GM10266 (cell line): ENCODE measurements around the gene NFIB.

ENCODE experiments used
- DNase-seq: peaks from one replicate; pipeline ENCODE4 v3.0.0; 2012; ENCODE audit errors: extremely low spot score
- TF ChIP-seq, protein P1 (sequence below): IDR thresholded peaks from 2 replicates; pipeline ENCODE4 v1.5.1; 2012; ENCODE audit warnings: mild to moderate bottlenecking, low read depth; ENCODE audit not compliant: control insufficient read depth, insufficient read depth; ENCODE audit errors: missing control alignments

NFIB gene

DNA sequence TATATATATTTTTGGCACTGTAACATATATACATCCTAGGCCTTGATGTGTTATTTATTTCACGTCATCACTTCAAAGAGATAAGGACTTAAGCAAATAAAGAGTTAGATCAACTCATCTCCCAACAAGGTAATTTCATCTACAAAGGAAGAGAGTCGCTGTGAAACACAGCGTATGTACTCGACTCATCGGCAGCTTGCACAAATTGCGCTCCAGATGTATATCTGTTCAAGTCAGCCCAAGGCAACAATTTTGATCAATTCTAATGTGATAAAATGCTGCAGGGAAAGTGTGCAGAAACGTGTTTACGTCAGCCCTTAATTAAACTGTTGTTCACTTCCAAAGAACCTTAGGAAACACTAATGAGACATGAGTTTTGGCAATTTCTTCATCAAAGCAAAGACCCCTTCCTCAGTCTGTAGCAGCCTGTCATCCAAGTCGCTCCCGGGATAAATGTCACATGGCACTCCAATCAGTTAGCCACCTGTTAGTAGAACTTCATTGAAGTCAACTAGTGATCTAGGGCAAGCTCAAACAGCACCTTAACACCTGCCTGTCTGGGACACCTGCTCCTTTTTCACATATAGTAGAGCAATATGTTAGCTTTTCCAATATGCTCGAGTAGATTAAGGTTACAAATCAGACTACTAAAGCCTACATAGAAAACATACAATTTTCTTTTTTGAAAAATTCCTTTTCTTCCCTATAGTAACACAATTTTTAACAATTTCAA, 182.4 kb downstream of the NFIB start:
- TF ChIP-seq, protein P1, sequence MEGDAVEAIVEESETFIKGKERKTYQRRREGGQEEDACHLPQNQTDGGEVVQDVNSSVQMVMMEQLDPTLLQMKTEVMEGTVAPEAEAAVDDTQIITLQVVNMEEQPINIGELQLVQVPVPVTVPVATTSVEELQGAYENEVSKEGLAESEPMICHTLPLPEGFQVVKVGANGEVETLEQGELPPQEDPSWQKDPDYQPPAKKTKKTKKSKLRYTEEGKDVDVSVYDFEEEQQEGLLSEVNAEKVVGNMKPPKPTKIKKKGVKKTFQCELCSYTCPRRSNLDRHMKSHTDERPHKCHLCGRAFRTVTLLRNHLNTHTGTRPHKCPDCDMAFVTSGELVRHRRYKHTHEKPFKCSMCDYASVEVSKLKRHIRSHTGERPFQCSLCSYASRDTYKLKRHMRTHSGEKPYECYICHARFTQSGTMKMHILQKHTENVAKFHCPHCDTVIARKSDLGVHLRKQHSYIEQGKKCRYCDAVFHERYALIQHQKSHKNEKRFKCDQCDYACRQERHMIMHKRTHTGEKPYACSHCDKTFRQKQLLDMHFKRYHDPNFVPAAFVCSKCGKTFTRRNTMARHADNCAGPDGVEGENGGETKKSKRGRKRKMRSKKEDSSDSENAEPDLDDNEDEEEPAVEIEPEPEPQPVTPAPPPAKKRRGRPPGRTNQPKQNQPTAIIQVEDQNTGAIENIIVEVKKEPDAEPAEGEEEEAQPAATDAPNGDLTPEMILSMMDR: no peak
- DNase-seq: no peak

DNA sequence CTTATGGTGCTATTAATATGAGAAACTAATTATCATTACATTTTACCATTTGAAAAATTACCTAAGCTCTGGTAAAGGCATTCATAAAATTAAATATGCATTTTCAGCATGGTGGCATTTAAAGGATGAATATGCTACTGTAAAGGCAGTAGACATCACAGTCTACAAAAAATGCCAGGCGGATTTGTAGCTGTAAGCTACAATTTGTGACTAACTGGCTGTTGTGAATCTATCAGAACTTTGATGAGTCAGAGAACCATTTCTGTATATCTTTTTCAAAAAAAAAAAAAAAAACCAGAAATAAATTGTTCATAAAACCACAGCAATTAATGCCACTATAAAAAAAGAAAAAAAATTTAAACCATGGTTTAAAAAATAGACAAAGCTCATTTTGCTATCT, 186.3 kb downstream of the NFIB start:
- TF ChIP-seq, protein P1: no peak
- DNase-seq: no peak

DNA sequence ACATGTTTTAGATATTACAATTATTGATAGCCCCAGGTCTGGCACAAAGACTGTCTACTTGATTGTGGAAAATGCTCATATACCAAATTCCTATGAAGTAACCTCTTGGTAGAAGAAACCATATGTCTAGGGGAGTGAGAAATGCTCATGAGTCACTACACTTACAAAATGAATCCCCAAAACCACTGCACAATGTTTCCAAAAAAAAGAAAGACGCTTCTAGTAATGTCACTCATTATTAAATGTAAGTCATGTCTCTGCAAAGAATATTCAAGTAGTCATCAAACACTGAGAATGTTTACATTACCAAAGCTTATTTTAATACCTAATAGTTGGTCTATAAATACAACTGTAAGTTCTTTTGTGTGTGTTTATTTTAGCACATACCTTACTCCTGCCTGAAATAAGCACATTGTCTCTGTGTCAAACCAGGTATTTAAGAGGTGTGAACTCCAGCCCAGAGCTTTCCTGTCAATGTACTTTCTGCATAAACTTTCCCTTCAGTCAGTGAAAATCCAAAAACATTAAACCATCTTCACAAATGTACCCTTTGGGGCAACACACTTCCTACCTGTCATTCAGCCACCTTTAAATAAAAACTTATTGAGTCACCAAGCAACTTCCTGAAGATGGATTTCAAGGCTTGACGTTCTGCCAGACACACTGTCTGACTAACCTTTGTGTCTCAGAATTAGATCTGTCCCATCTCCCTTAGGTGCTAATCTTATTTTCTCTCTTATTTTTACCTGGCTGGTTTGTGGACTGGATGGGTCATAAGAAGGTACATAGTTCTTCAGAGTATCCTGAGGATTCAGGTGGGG, 194.0 kb downstream of the NFIB start:
- TF ChIP-seq, protein P1: no peak
- DNase-seq: no peak

DNA sequence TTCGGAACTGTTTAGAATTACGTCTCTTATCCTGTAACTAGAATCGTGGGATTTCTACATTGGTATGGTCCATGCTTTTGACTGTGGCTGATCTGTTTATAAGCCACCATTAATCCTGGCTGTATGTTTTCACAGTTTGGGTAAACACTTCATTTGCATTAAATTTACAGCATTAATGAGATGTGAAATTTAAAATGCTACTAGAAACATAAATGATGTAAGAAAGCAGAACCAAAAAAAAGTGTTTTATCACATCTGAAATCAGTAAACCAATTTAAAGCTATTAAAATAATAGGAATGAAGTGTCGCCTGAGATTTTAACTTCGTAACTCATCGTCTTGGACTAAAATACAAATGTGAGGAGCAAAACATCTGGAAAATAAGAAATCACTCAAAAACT, 201.7 kb downstream of the NFIB start:
- DNase-seq: no peak
- TF ChIP-seq, protein P1: no peak

DNA sequence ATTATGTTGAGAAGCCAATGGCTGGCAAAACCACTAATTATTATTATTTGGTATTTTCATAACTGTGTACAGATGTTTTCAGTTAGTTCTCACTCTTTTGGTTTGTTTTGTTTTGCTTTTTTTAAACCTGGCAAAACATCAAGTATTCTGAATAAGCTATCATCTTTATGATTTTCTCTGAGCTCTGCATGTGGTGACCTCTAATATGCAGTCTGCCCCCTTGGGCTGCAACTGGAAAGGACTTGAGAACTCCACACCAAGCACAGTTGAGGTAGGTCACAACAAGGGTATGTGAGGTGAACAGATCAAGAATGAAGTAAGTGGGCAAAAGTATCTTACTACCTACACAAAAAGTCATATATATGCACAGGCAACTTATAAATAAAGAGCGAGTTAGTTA, 202.2 kb downstream of the NFIB start:
- TF ChIP-seq, protein P1: no peak
- DNase-seq: no peak

DNA sequence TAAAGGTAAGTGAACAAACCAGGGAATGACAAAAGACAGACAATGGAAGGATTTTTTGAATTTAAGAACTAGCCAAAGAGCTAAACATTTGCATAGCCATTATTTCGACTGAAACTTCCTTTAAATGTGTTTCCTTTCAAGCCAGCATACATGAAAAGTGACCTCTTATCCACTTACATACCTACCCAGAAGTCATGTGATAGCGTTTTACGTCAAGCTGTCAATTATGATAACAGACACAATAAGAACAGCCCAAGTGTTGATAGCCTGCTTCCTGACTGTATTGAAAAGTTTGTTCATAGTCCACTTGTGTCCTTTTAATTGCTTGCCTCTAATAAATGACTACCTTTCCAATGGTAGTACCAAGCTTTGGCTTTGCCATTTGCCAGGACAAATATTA, 206.0 kb downstream of the NFIB start:
- TF ChIP-seq, protein P1: no peak
- no peak for DNase-seq

DNA sequence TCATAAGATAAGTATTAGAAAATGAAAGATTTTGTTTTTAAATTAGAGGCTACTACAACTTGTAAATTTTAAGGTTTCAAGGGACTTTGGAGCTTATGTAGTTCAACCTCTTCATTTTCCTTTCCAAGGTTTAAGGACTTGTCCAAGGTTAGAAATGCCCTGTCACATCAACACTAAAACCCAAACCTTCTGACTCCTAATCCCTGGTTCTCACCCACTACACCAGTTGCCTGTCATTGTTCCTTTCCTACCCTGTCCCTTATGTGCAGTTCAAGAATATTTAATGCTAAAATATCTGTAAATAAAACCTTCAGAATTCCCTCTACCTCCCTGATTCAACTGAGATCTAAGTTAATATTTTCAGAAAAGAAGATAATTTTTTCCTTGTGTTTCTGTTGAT, 206.4 kb downstream of the NFIB start:
- TF ChIP-seq, protein P1: no peak
- DNase-seq: no peak
